Lung (tissue), 12 donors: ENCODE measurements around the gene PLEKHM3. TPM values are rescaled to one million over a fixed set of nuclear protein-coding genes. Genes with fewer than 3 reads are reported as not detected.

Experiments used
- ATAC-seq: fragments of 200-7000 bp; cut with Tn5 transposase; one replicate; pipeline ENCODE4 v1.9.1; 2020; ENCODE audit warnings: moderate number of reproducible peaks; ENCODE audit not compliant: insufficient read depth, low FRiP score
- DNase-seq, 3 donors: peaks; one replicate each; pipeline ENCODE4 v3.0.0-alpha.2; 2013 to 2017
- H3K27ac ChIP-seq, 2 donors: one replicate each; pipeline ENCODE4 v1.5.1; 2013; ENCODE audit warnings: mild to moderate bottlenecking in 2 of 2, moderate library complexity in 2 of 2, control low read depth in 1 of 2, inconsistent platforms in 1 of 2, low read depth in 1 of 2, low read length in 1 of 2
- H3K27me3 ChIP-seq, 3 donors: one replicate each; pipeline ENCODE4 v1.5.1; 2013; ENCODE audit warnings: low read length in 2 of 3; ENCODE audit not compliant: control insufficient read depth in 3 of 3, insufficient read depth in 3 of 3
- H3K36me3 ChIP-seq, 4 donors: one replicate each; pipeline ENCODE4 v1.5.1; 2013; ENCODE audit warnings: low read length in 4 of 4, mild to moderate bottlenecking in 1 of 4, moderate library complexity in 1 of 4; ENCODE audit not compliant: control insufficient read depth in 4 of 4, insufficient read depth in 4 of 4
- H3K4me1 ChIP-seq, 5 donors: one replicate each; pipeline ENCODE4 v1.5.1; 2013; ENCODE audit warnings: low read length in 5 of 5, mild to moderate bottlenecking in 2 of 5, moderate library complexity in 1 of 5; ENCODE audit not compliant: control insufficient read depth in 5 of 5, insufficient read depth in 5 of 5
- H3K4me3 ChIP-seq: one replicate; pipeline ENCODE4 v1.5.1; 2013; ENCODE audit warnings: mild to moderate bottlenecking, control low read depth, moderate library complexity
- H3K9ac ChIP-seq, 2 donors: one replicate each; pipeline ENCODE4 v1.5.1; 2013; ENCODE audit warnings: low read length in 2 of 2, control low read depth in 1 of 2; ENCODE audit not compliant: insufficient read depth in 1 of 2
- H3K9me3 ChIP-seq, 4 donors: one replicate each; pipeline ENCODE4 v1.5.1; 2013; ENCODE audit warnings: low read length in 3 of 4, mild to moderate bottlenecking in 1 of 4, moderate library complexity in 1 of 4; ENCODE audit not compliant: control insufficient read depth in 4 of 4, insufficient read depth in 3 of 4
- CTCF ChIP-seq: IDR thresholded peaks from 2 replicates; pipeline ENCODE4 v1.5.1; 2012; ENCODE audit warnings: mild to moderate bottlenecking; ENCODE audit errors: control extremely low read depth, extremely low read depth
- WGBS, 2 donors: extraction: QIAGEN DNeasy Blood & Tissue Kit; methylation state at CpG; one replicate each; pipeline ENCODE4 v1.1.7; 2013; 5-methylcytosine and 5-hydroxymethylcytosine counted together
- polyA plus RNA-seq, 2 donors: library from polyadenylated mRNA; stranded (reverse); fragments of 200-250 nt; gene quantifications; one replicate each; pipeline ENCODE4 v1.2.1, GENCODE V29; 2013
- total RNA-seq, 2 donors: library from RNA; depleted of rRNA in 1 of 2; stranded (reverse); fragments of >200 nt in 1 of 2; gene quantifications; one replicate each; pipeline ENCODE4 v1.2.1, GENCODE V29; 2014 to 2021
- donor health status: control.
- donor health status: control.
- donor health status: Bipolar disorder and iron deficiency.
- donor health status: healthy.
- donor health status: DM: yes; HTN: yes; CAD: no.

PLEKHM3 gene
- total and polyA plus RNA-seq, 4 donors, result 5.6 to 32.9 (median 12.4) TPM

DNA sequence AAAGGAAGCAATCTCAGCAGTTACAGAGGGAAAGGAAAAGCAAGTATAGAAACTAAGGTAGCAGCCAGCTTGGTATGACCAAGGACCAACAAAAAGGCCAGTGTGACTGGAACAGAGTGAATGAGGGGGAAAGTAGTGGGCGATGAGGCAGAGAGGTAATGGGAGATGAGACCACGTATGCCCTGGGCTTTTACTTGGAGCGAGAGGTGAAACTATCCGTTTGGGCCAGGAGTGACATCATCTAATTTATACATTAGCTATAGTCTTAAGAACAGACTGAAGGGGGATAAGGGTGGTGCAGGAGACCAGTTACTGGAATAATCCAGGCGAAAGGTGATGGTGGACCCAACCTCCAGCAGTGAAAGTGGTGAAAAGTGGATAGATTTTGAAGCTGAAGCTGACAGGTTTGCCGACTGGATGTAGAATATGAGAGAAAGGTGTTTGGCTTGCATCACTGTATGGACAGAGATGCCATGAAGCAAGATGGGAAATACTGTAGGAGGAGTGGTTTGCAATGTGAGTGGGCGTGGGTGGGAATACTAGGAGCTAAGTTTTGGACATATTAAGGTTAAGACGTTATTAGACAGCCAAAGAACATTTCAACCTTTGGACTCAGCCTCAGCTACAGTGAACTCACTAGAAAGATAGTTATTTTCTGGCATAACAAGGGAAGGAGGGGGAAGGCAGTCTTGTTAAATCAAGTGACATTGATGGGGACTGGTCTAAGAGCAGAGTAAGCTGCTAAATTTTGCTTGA is 106.0 kb downstream of the PLEKHM3 start:
- peaks cover 0 to 2% (median 0%) of the 10 kb centered on the region in 4 donors for H3K36me3 ChIP-seq
- H3K4me3 ChIP-seq, result no peak overlapping the region
- H3K27ac ChIP-seq, result no peak overlapping the region
- 90 to 92% methylated on average over 8 of the region's 8 CpGs for WGBS, 2 donors
- H3K9ac ChIP-seq, result no peak overlapping the region
- peaks cover 0 to 1% (median 0%) of the 10 kb centered on the region in 5 donors for H3K4me1 ChIP-seq
- DNase-seq, result no peak
- no peak for ATAC-seq
- no peak for TF ChIP-seq CTCF
- no peaks in the 10 kb centered on the region for H3K27me3 ChIP-seq
- no peaks in the 10 kb centered on the region for H3K9me3 ChIP-seq

- DNase-seq (no peak), ATAC-seq (no peak)
- WGBS, 2 donors, result 93 to 97% methylated on average over 6 of the region's 6 CpGs
Observed at GRCh38 chr2:207914716-207915115, 110.6 kb downstream of the PLEKHM3 start.

DNA sequence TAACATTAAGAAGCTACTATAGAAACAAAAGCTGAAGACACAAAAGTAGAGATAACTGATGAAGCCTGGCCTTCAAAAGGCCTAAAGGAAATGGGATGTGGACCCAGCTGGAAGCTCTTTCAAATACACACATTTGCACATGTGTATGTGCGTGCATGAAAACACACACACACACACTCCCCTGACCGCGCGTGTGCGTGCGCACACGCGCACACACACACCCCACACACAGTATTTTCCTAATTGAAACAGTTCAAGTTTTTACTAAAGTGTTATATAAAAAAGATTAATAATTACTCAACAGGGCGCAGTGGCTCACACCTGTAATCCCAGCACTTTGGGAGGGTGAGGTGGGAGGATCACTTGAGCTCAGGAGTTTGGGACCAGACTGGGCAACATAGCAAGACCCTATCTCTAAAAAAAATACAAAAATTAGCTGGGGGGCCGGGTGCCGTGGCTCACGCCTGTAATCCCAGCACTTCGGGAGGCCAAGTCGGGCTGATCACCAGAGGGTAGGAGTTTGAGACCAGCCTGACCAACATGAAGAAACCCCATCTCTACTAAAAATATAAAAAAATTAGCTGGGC is 111.5 kb downstream of the PLEKHM3 start:
- no peak overlapping the region for H3K9ac ChIP-seq
- H3K9me3 ChIP-seq, result no peaks in the 10 kb centered on the region
- DNase-seq, result no peak
- 99% methylated on average over 14 of the region's 14 CpGs for WGBS, 2 donors
- H3K36me3 ChIP-seq, result peaks cover 0 to 3% (median 0%) of the 10 kb centered on the region in 4 donors
- H3K27ac ChIP-seq, result no peak overlapping the region
- TF ChIP-seq CTCF, result no peak
- no peaks in the 10 kb centered on the region for H3K27me3 ChIP-seq
- no peak overlapping the region for H3K4me3 ChIP-seq
- ATAC-seq, result no peak
- peaks cover 0 to 5% (median 0%) of the 10 kb centered on the region in 5 donors for H3K4me1 ChIP-seq

More at GRCh38 chr2:207914716-207915115, 110.6 kb downstream of the PLEKHM3 start:
- Histone ChIP-seq H3K4me1 (peaks cover 0 to 5% (median 0%) of the 10 kb centered on the region in 5 donors), H3K4me3 (no peak overlapping the region), H3K36me3 (peaks cover 0 to 3% (median 0%) of the 10 kb centered on the region in 4 donors), H3K9me3 (no peaks in the 10 kb centered on the region), H3K27ac (no peak overlapping the region), H3K27me3 (no peaks in the 10 kb centered on the region), H3K9ac (no peak overlapping the region)
- no peak for TF ChIP-seq CTCF
